H1 (cell line): ENCODE measurements around the gene IMP3. TPM values are rescaled to one million over a fixed set of nuclear protein-coding genes. Genes with fewer than 3 reads are reported as not detected.

Experiments used
- CTCF ChIA-PET: fragments of 300-600 bp; sonication (Branson Sonifier 250); formaldehyde crosslinking; loops from one replicate; lab custom pipeline; 2021; ENCODE audit not compliant: partially characterized antibody; lab: Charles Lee
- POLR2A ChIA-PET: fragments of 300-600 bp; sonication (Branson Sonifier 250); formaldehyde crosslinking; loops from one replicate; lab custom pipeline; 2021; ENCODE audit warnings: inconsistent platforms; ENCODE audit not compliant: partially characterized antibody; lab: Charles Lee
- DNase-seq, 2 experiments: peaks; one replicate each; pipeline versions ENCODE4 v3.0.0 to v3.0.0-alpha.2; 2010 to 2022; ENCODE audit warnings: low spot score in 2 of 2, low read depth in 1 of 2, mixed read lengths in 1 of 2
- FAIRE-seq: peaks from 2 replicates; lab custom pipeline; 2011; peaks lifted over from hg19 to GRCh38; lab: Jason Lieb, UNC
- H2AFZ ChIP-seq: 2 replicates; pipeline ENCODE4 v1.8.1; 2012; ENCODE audit warnings: low read length, inconsistent platforms
- H2AK5ac ChIP-seq: 2 replicates; pipeline ENCODE4 v1.6.1; 2013; ENCODE audit warnings: low read depth, low read length
- H2BK120ac ChIP-seq: replicated peaks from 2 replicates; pipeline ENCODE3; 2013; ENCODE audit warnings: low read depth, low read length, inconsistent platforms
- H2BK12ac ChIP-seq: 2 replicates; pipeline ENCODE4 v1.6.1; 2013; ENCODE audit warnings: low read depth, low read length
- H2BK15ac ChIP-seq: 2 replicates; pipeline ENCODE4 v1.6.1; 2013; ENCODE audit warnings: low read length
- H2BK20ac ChIP-seq: 2 replicates; pipeline ENCODE4 v1.6.1; 2013; ENCODE audit warnings: low read length
- H2BK5ac ChIP-seq: 2 replicates; pipeline ENCODE4 v1.6.1; 2013; ENCODE audit warnings: low read depth, low read length
- H3K14ac ChIP-seq: 2 replicates; pipeline ENCODE4 v1.6.1; 2013; ENCODE audit warnings: inconsistent platforms; ENCODE audit not compliant: insufficient read length
- H3K18ac ChIP-seq: 2 replicates; pipeline ENCODE4 v1.6.1; 2013; ENCODE audit warnings: low read length; ENCODE audit errors: extremely low read depth
- H3K23ac ChIP-seq: 2 replicates; pipeline ENCODE4 v1.6.1; 2013; ENCODE audit warnings: inconsistent platforms; ENCODE audit not compliant: insufficient read length
- H3K23me2 ChIP-seq: 2 replicates; pipeline ENCODE4 v1.6.1; 2013; ENCODE audit warnings: low read depth, low read length
- H3K27ac ChIP-seq: 2 replicates; pipeline ENCODE4 v1.6.1; 2011; ENCODE audit warnings: low read depth, low read length, inconsistent platforms
- H3K27me3 ChIP-seq, 4 experiments: replicated peaks in 1 of 4; 1 replicate in 1 of 4; 2 replicates in 3 of 4; pipeline versions ENCODE4 v1.6.1 to v1.8.1; 2011 to 2013; ENCODE audit warnings: low read length in 3 of 4, mild to moderate bottlenecking in 3 of 4, inconsistent platforms in 2 of 4, mixed read lengths in 2 of 4, moderate library complexity in 1 of 4; ENCODE audit not compliant: control insufficient read depth in 3 of 4, insufficient read depth in 3 of 4; ENCODE audit errors: extremely low read depth in 1 of 4
- H3K36me3 ChIP-seq, 4 experiments: 2 replicates each; pipeline versions ENCODE4 v1.6.1 to v1.8.1; 2011 to 2013; ENCODE audit warnings: mild to moderate bottlenecking in 4 of 4, low read length in 3 of 4, moderate library complexity in 2 of 4, control low read depth in 1 of 4, inconsistent platforms in 1 of 4; ENCODE audit not compliant: insufficient read depth in 4 of 4, control insufficient read depth in 2 of 4
- H3K4ac ChIP-seq: replicated peaks from 2 replicates; pipeline ENCODE3; 2013; ENCODE audit warnings: low read length, low read depth, mixed read lengths, inconsistent platforms; ENCODE audit not compliant: insufficient read length
- H3K4me1 ChIP-seq, 4 experiments: replicated peaks in 1 of 4; 1 replicate in 1 of 4; 2 replicates in 3 of 4; pipeline versions ENCODE4 v1.6.1 to v1.8.1; 2011 to 2013; ENCODE audit warnings: low read length in 3 of 4, inconsistent platforms in 2 of 4, mixed read lengths in 1 of 4; ENCODE audit not compliant: insufficient read depth in 4 of 4, control insufficient read depth in 3 of 4
- H3K4me2 ChIP-seq, 2 experiments: 2 replicates each; pipeline versions ENCODE4 v1.6.1 to v1.8.1; 2011 to 2013; ENCODE audit warnings: low read depth in 2 of 2, low read length in 2 of 2, control low read depth in 1 of 2, inconsistent platforms in 1 of 2, mild to moderate bottlenecking in 1 of 2; ENCODE audit not compliant: insufficient read depth in 1 of 2
- H3K4me3 ChIP-seq, 4 experiments: fragments of 200-600, 300-600 bp in 1 of 4; sonication (generic), shearing (Covaris generic), sonication (Bioruptor Twin) in 1 of 4; 2 replicates each; pipeline versions ENCODE4 v1.5.1 to v1.8.1; 2011 to 2016; ENCODE audit warnings: low read length in 4 of 4, low read depth in 3 of 4, control low read depth in 2 of 4, inconsistent platforms in 2 of 4, mild to moderate bottlenecking in 2 of 4, mixed read lengths in 1 of 4, moderate library complexity in 1 of 4; ENCODE audit not compliant: insufficient read depth in 2 of 4; ENCODE audit errors: extremely low read depth in 1 of 4
- H3K56ac ChIP-seq: replicated peaks from 2 replicates; pipeline ENCODE3; 2013; ENCODE audit warnings: low read depth, mild to moderate bottlenecking, mixed read lengths, low read length, inconsistent platforms; ENCODE audit not compliant: insufficient read length
- H3K79me1 ChIP-seq: 2 replicates; pipeline ENCODE4 v1.6.1; 2013; ENCODE audit warnings: low read depth, low read length, control low read depth
- H3K79me2 ChIP-seq, 2 experiments: 2 replicates each; pipeline versions ENCODE4 v1.6.1 to v1.8.1; 2012 to 2013; ENCODE audit warnings: low read length in 2 of 2, mild to moderate bottlenecking in 2 of 2, inconsistent platforms in 1 of 2; ENCODE audit not compliant: insufficient read depth in 2 of 2, control insufficient read depth in 1 of 2
- H3K9ac ChIP-seq, 4 experiments: replicated peaks in 1 of 4; 1 replicate in 1 of 4; 2 replicates in 3 of 4; pipeline versions ENCODE4 v1.6.1 to v1.8.1; 2011 to 2013; ENCODE audit warnings: low read depth in 3 of 4, low read length in 3 of 4, control low read depth in 2 of 4, mild to moderate bottlenecking in 2 of 4, moderate library complexity in 2 of 4, inconsistent platforms in 1 of 4; ENCODE audit errors: extremely low read depth in 1 of 4
- H3K9me3 ChIP-seq, 2 experiments: 2 replicates each; pipeline versions ENCODE4 v1.6.1 to v1.8.1; 2012 to 2013; ENCODE audit warnings: mild to moderate bottlenecking in 2 of 2, moderate library complexity in 2 of 2, control low read depth in 1 of 2, inconsistent platforms in 1 of 2, low read depth in 1 of 2, low read length in 1 of 2, mixed read lengths in 1 of 2; ENCODE audit not compliant: insufficient read depth in 2 of 2
- H4K20me1 ChIP-seq, 2 experiments: replicated peaks in 1 of 2; 2 replicates each; pipeline versions ENCODE3 to v1.8.1; 2011 to 2013; ENCODE audit warnings: inconsistent platforms in 2 of 2, low read length in 2 of 2, mild to moderate bottlenecking in 1 of 2; ENCODE audit not compliant: insufficient read depth in 2 of 2, control insufficient read depth in 1 of 2
- H4K5ac ChIP-seq: 2 replicates; pipeline ENCODE4 v1.6.1; 2013; ENCODE audit warnings: low read length, low read depth, mixed read lengths, inconsistent platforms; ENCODE audit not compliant: insufficient read length
- H4K8ac ChIP-seq: 2 replicates; pipeline ENCODE4 v1.8.0; 2013; ENCODE audit warnings: mild to moderate bottlenecking, moderate library complexity, low read length, inconsistent platforms; ENCODE audit not compliant: insufficient read depth; ENCODE audit errors: extremely low read depth
- H4K91ac ChIP-seq: replicated peaks from 2 replicates; pipeline ENCODE3; 2013; ENCODE audit warnings: low read length, mixed read lengths, inconsistent platforms; ENCODE audit not compliant: insufficient read length
- ASH2L ChIP-seq: fragments of 200-600, 300-600 bp; sonication (generic); IDR thresholded peaks from one replicate; pipeline ENCODE4 v1.7.1; 2017; ENCODE audit warnings: low read length
- CREB1 ChIP-seq: IDR thresholded peaks from 2 replicates; pipeline ENCODE4 v1.6.1; 2012; ENCODE audit warnings: inconsistent platforms
- EGR1 ChIP-seq: IDR thresholded peaks from 2 replicates; pipeline ENCODE4 v1.6.1; 2011; ENCODE audit warnings: low read depth, low read length, borderline replicate concordance
- GABPA ChIP-seq: IDR thresholded peaks from 2 replicates; pipeline ENCODE4 v1.6.1; 2011; ENCODE audit warnings: mild to moderate bottlenecking, low read length, moderate library complexity, borderline replicate concordance; ENCODE audit not compliant: insufficient read depth
- GTF2F1 ChIP-seq: IDR thresholded peaks from 2 replicates; pipeline ENCODE4 v1.6.1; 2012; ENCODE audit warnings: low read depth, low read length, improper control_type of control experiment, borderline replicate concordance
- KDM4A ChIP-seq: IDR thresholded peaks from one replicate; pipeline ENCODE4 v1.7.1; 2012; ENCODE audit warnings: low read depth, mild to moderate bottlenecking, moderate library complexity, low read length, inconsistent platforms; ENCODE audit not compliant: severe bottlenecking
- PHF8 ChIP-seq: fragments of 200-600 bp; sonication (generic); conservative IDR thresholded peaks from 2 replicates; pipeline ENCODE4 v1.7.1; 2012; ENCODE audit warnings: low read depth, mild to moderate bottlenecking, inconsistent platforms, low read length, moderate library complexity
- SIN3A ChIP-seq, 2 experiments: IDR thresholded peaks in 1 of 2; conservative IDR thresholded peaks in 1 of 2; 2 replicates each; pipeline ENCODE4 v1.6.1; 2011 to 2012; ENCODE audit warnings: low read length in 2 of 2, improper control_type of control experiment in 1 of 2, low read depth in 1 of 2, mild to moderate bottlenecking in 1 of 2
- SP4 ChIP-seq: IDR thresholded peaks from 2 replicates; pipeline ENCODE4 v1.6.1; 2012; ENCODE audit warnings: low read length, inconsistent platforms
- TAF1 ChIP-seq: IDR thresholded peaks from 2 replicates; pipeline ENCODE4 v1.6.1; 2011; ENCODE audit warnings: mild to moderate bottlenecking, low read depth, low read length
- WGBS, 2 experiments: shearing (Covaris generic) in 1 of 2; methylation state at CpG; one replicate each; pipeline versions ENCODE4 v1.1.6 to v1.1.7; 2013 to 2015; ENCODE audit warnings: low lambda C conversion rate in 2 of 2, mixed read lengths in 2 of 2, inconsistent platforms in 1 of 2, low coverage in 1 of 2, missing lambda C conversion rate in 1 of 2; ENCODE audit not compliant: insufficient replicate concordance in 2 of 2, insufficient coverage in 1 of 2, insufficient read length in 1 of 2; ENCODE audit errors: extremely low coverage in 1 of 2, missing lambda C conversion rate in 1 of 2; 5-methylcytosine and 5-hydroxymethylcytosine counted together
- polyA plus RNA-seq, 7 experiments: library from polyadenylated mRNA; depleted of rRNA in 3 of 7; stranded (reverse) in 5 of 7; unstranded in 2 of 7; fragments of >200 nt in 5 of 7; fragments of 200-250 nt in 2 of 7; gene quantifications; 1 replicate in 5 of 7; 2 replicates in 1 of 7; 4 replicates in 1 of 7; pipeline versions ENCODE4 v1.2.1 to v1.2.3, GENCODE V29; 2011 to 2013; ENCODE audit warnings: missing spikeins in 2 of 7, mixed read lengths in 2 of 7
- total RNA-seq: library from RNA; stranded (reverse); fragmentation: NEBNext Ultra II Directional; extraction: Animal tissue kit (Norgen Biotek cat#: 25700); gene quantifications from 2 replicates; pipeline ENCODE4 v1.2.1, GENCODE V29; 2021

Gene IMP3
- total and polyA plus RNA-seq, 2 of the 8 experiments (the other 6 are each of a cell fraction or from before 2014, with no cell fraction given): 114 to 273 TPM

- peak within 1 kb of the TSS; percentile 11; the same call in 1 of the 2 replicates for H2AK5ac ChIP-seq
- peak within 1 kb of the TSS; percentile 90; the same call in 1 of the 2 replicates for H2BK20ac ChIP-seq
- peak within 1 kb of the TSS; percentile 88 for H4K91ac ChIP-seq
- H4K5ac ChIP-seq: peak within 1 kb of the TSS; percentile 98
- ChIA-PET CTCF (interaction anchor here (0.6 to 2.8 kb wide), 17 partner anchors 11 to 196 kb away, joined by 3 to 13 read pairs (median 4); partner anchors contain the start of gene SIN3A), POLR2A (interaction anchor here (0.5 to 5.5 kb wide), 19 partner anchors 9 to 453 kb away, joined by 3 to 41 read pairs (median 4); partner anchors contain the start of genes IMP3, MAN2C1, PTPN9 and SIN3A)
- H2BK120ac ChIP-seq: no peak within 1 kb of the TSS
- WGBS, 2 experiments: 1% methylated on average over 27 of the region's 76 CpGs; no CpG with 5 or more reads in 1 of the 2 experiments
- H4K8ac ChIP-seq: peak within 1 kb of the TSS; percentile 98
- peaks cover 10% of the 10 kb centered on the region for H3K79me1 ChIP-seq
- peaks cover 9 to 29% (median 16%) of the 10 kb centered on the region in 4 experiments for H3K4me1 ChIP-seq
- H2BK15ac ChIP-seq: peak within 1 kb of the TSS; percentile 90
- peaks cover 10% of the 10 kb centered on the region; the same call in 1 of the 2 replicates for H3K23me2 ChIP-seq
- peak within 1 kb of the TSS; percentile 81 for H2BK12ac ChIP-seq
- H3K79me2 ChIP-seq: peaks cover 0 to 41% of the 10 kb centered on the region in 2 experiments; a peak in 3 of 4 replicates
- H3K9me3 ChIP-seq: no peaks in the 10 kb centered on the region
- DNase-seq (peak; percentile 76 to 85), FAIRE-seq (no peak)
- peak within 1 kb of the TSS; percentile 62 for H3K4ac ChIP-seq
- peaks cover 0 to 12% of the 10 kb centered on the region in 2 experiments for H4K20me1 ChIP-seq
- peak within 1 kb of the TSS; percentile 82 for H3K27ac ChIP-seq
- H3K18ac ChIP-seq: peak within 1 kb of the TSS; percentile 81; the same call in 1 of the 2 replicates
- H3K4me2 ChIP-seq: peak within 1 kb of the TSS; percentile 93 to 100
- peaks cover 0 to 14% (median 0%) of the 10 kb centered on the region in 4 experiments; a peak in 3 of 8 replicates for H3K36me3 ChIP-seq
- H3K27me3 ChIP-seq: peaks cover 0 to 14% (median 10%) of the 10 kb centered on the region in 4 experiments; a peak in 6 of 7 replicates
- H3K4me3 ChIP-seq: peak within 1 kb of the TSS; percentile 63 to 90 (median 72)
- H3K14ac ChIP-seq: peak within 1 kb of the TSS; percentile 6
- H3K23ac ChIP-seq: no peak within 1 kb of the TSS
- peak within 1 kb of the TSS; percentile 75 to 90 (median 86) for H3K9ac ChIP-seq
- H2AFZ ChIP-seq: peak within 1 kb of the TSS; percentile 52; the same call in 1 of the 2 replicates
- peak within 1 kb of the TSS; percentile 98 for H2BK5ac ChIP-seq
- peak within 1 kb of the TSS; percentile 94 for H3K56ac ChIP-seq
- peak; percentile 61; the same call in 1 of the 2 replicates for TF ChIP-seq EGR1
- peak; percentile 86 for TF ChIP-seq ASH2L
- peak in 1 of 2 experiments; percentile 83; a peak in 2 of 4 replicates for TF ChIP-seq SIN3A (conservative IDR thresholded peaks at IDR 0.05 in 1 of 2, IDR thresholded peaks at IDR 0.05 in 1 of 2; ENCODE audit: low read depth in 1 of 2, low read length in 2 of 2)
- no peak for TF ChIP-seq GABPA
- TF ChIP-seq CREB1: peak; percentile 34; the same call in 1 of the 2 replicates
- 0 out of 2 replicates have a peak, but pooled peaks have one; percentile 45 for TF ChIP-seq TAF1
- peak; percentile 79; the same call in 1 of the 2 replicates for TF ChIP-seq SP4
- TF ChIP-seq KDM4A: peak; percentile 94
- no peak; the same call in 1 of the 2 replicates for TF ChIP-seq GTF2F1
- peak; percentile 68; the same call in 1 of the 2 replicates for TF ChIP-seq PHF8
Measured at GRCh38 chr15:75647370-75648155, 7.5 kb upstream of the IMP3 start, which contains the start of gene SNX33. Gene SNX33, plus strand, starts transcription at chr15:75647912. Its CDS starts 1,191 bp downstream, at chr15:75649103.
